Naive thymus-derived CD4-positive, alpha-beta T cell (primary cell): ENCODE data around the gene INSC. TPM values are rescaled to one million over a fixed set of nuclear protein-coding genes. Genes with fewer than 3 reads are reported as not detected.

Experiments used
- ATAC-seq: fragments of 150-1000 bp; cut with Tn5 transposase; 2 replicates; pipeline ENCODE4 v1.10.0; 2021; ENCODE audit warnings: mild to moderate bottlenecking, moderate library complexity
- CTCF ChIA-PET: fragments of 350-600 bp; sonication (Branson Sonifier 250); formaldehyde crosslinking; loops from one replicate; lab custom pipeline; 2021; ENCODE audit warnings: antibody characterized with exemption; lab: Charles Lee
- POLR2A ChIA-PET: fragments of 350-600 bp; sonication (Branson Sonifier 250); formaldehyde crosslinking; loops from one replicate; lab custom pipeline; 2021; ENCODE audit warnings: antibody characterized with exemption, inconsistent platforms; lab: Charles Lee
- DNase-seq, 9 donors: peaks; one replicate each; pipeline versions ENCODE4 v3.0.0 to v3.0.0-alpha.2; 2020 to 2022; ENCODE audit warnings: mixed read lengths in 1 of 9
- H3K27ac ChIP-seq: one replicate; pipeline ENCODE4 v1.7.0; 2013; ENCODE audit warnings: mild to moderate bottlenecking, low read depth, low read length, moderate library complexity
- H3K27me3 ChIP-seq, 2 donors: one replicate each; pipeline ENCODE4 v1.7.0; 2013; ENCODE audit warnings: low read length in 2 of 2, mild to moderate bottlenecking in 2 of 2, moderate library complexity in 2 of 2; ENCODE audit not compliant: control insufficient read depth in 2 of 2, insufficient read depth in 2 of 2
- H3K36me3 ChIP-seq, 3 experiments: 1 replicate in 2 of 3; 2 replicates in 1 of 3; pipeline ENCODE4 v1.7.0; 2013; ENCODE audit warnings: low read length in 3 of 3, mild to moderate bottlenecking in 3 of 3, moderate library complexity in 1 of 3; ENCODE audit not compliant: insufficient read depth in 3 of 3, control insufficient read depth in 2 of 3
- H3K4me1 ChIP-seq, 2 donors: one replicate each; pipeline ENCODE4 v1.7.0; 2013; ENCODE audit warnings: low read length in 2 of 2, mild to moderate bottlenecking in 2 of 2, moderate library complexity in 1 of 2; ENCODE audit not compliant: control insufficient read depth in 2 of 2, insufficient read depth in 2 of 2
- H3K4me3 ChIP-seq: 2 replicates; pipeline ENCODE4 v1.7.0; 2013; ENCODE audit warnings: mild to moderate bottlenecking, low read length
- H3K9me3 ChIP-seq, 3 experiments: 1 replicate in 2 of 3; 2 replicates in 1 of 3; pipeline ENCODE4 v1.7.0; 2013; ENCODE audit warnings: low read length in 3 of 3; ENCODE audit not compliant: control insufficient read depth in 2 of 3
- H3K27ac Mint-ChIP-seq, 9 donors: one replicate each; pipeline ENCODE4 v1.8.0; 2020 to 2022; ENCODE audit warnings: mixed read lengths in 9 of 9, mild to moderate bottlenecking in 8 of 9, moderate library complexity in 5 of 9, inconsistent platforms in 2 of 9
- H3K27me3 Mint-ChIP-seq, 5 donors: one replicate each; pipeline ENCODE4 v1.8.0; 2021 to 2022; ENCODE audit warnings: mixed read lengths in 5 of 5, mild to moderate bottlenecking in 1 of 5
- H3K36me3 Mint-ChIP-seq, 5 donors: one replicate each; pipeline ENCODE4 v1.8.0; 2020 to 2022; ENCODE audit warnings: mixed read lengths in 5 of 5, mild to moderate bottlenecking in 3 of 5, inconsistent platforms in 1 of 5
- H3K4me1 Mint-ChIP-seq, 7 donors: one replicate each; pipeline ENCODE4 v1.8.0; 2020 to 2022; ENCODE audit warnings: mixed read lengths in 7 of 7, mild to moderate bottlenecking in 3 of 7, inconsistent platforms in 1 of 7
- H3K4me3 Mint-ChIP-seq, 10 donors: one replicate each; pipeline ENCODE4 v1.8.0; 2020 to 2022; ENCODE audit warnings: mild to moderate bottlenecking in 10 of 10, mixed read lengths in 10 of 10, moderate library complexity in 6 of 10, inconsistent platforms in 2 of 10
- H3K9me3 Mint-ChIP-seq, 11 donors: one replicate each; pipeline ENCODE4 v1.8.0; 2020 to 2022; ENCODE audit warnings: mixed read lengths in 11 of 11, mild to moderate bottlenecking in 4 of 11, inconsistent platforms in 1 of 11, moderate library complexity in 1 of 11
- intact Hi-C, 2 donors: fragments of 100-400 bp; cut with micrococcal nuclease; formaldehyde crosslinking; loops; one replicate each; pipeline ENCODE4 v1.15.1; 2023
- polyA plus RNA-seq, 2 donors: library from polyadenylated mRNA; unstranded; fragments of 300-500 nt; fragmentation: Illumina TruSeq; gene quantifications; one replicate each; pipeline ENCODE4 v1.2.3, GENCODE V29; 2021
- total RNA-seq, 6 experiments: library from RNA in 5 of 6; stranded (reverse) in 5 of 6; gene quantifications; 1 replicate in 5 of 6; 2 replicates in 1 of 6; pipeline ENCODE4 v1.2.3 and lab custom pipeline; 2021 to 2026

Gene INSC
- total and polyA plus RNA-seq, 7 experiments from 2014 or later, result 0.14 to 0.56 (median 0.22) TPM; not detected in 2

- Mint-ChIP-seq H3K27ac (no peak overlapping the region), H3K9me3 (peaks cover 0 to 11% (median 0%) of the 10 kb centered on the region in 11 donors), H3K4me1 (no peaks in the 10 kb centered on the region), H3K27me3 (peaks cover 0 to 11% (median 0%) of the 10 kb centered on the region in 5 donors), H3K36me3 (no peaks in the 10 kb centered on the region), H3K4me3 (no peak overlapping the region)
- intact Hi-C loops, result no loop called here
- Histone ChIP-seq H3K4me3 (no peak overlapping the region), H3K27me3 (peaks cover 0 to 2% of the 10 kb centered on the region in 2 donors), H3K4me1 (no peaks in the 10 kb centered on the region), H3K9me3 (no peaks in the 10 kb centered on the region), H3K27ac (no peak overlapping the region), H3K36me3 (no peaks in the 10 kb centered on the region)
- ChIA-PET POLR2A (no interaction called here), CTCF (no interaction called here)
- DNase-seq (no peak), ATAC-seq (no peak)
These were observed 124.1 kb downstream of the INSC start for GRCh38 chr11:15238856-15239255.

- Mint-ChIP-seq H3K27ac (no peak overlapping the region), H3K36me3 (no peaks in the 10 kb centered on the region), H3K9me3 (no peaks in the 10 kb centered on the region), H3K4me1 (no peaks in the 10 kb centered on the region), H3K4me3 (no peak overlapping the region), H3K27me3 (peaks cover 0 to 32% (median 13%) of the 10 kb centered on the region in 5 donors)
- H3K36me3 ChIP-seq, result no peaks in the 10 kb centered on the region
- DNase-seq, result no peak
- ATAC-seq, result no peak
- ChIA-PET CTCF (no interaction called here), POLR2A (no interaction called here)
- H3K27ac ChIP-seq, result no peak overlapping the region
- peaks cover 0 to 3% of the 10 kb centered on the region in 2 donors for H3K27me3 ChIP-seq
- intact Hi-C loops, result no loop called here
- no peak overlapping the region for H3K4me3 ChIP-seq
- no peaks in the 10 kb centered on the region for H3K4me1 ChIP-seq
- no peaks in the 10 kb centered on the region for H3K9me3 ChIP-seq
These were observed 134.0 kb downstream of the INSC start for GRCh38 chr11:15248749-15249148.

GRCh38 chr11:15258433-15259165, 143.9 kb downstream of the INSC start:
- no peaks in the 10 kb centered on the region for H3K4me1 Mint-ChIP-seq
- Histone ChIP-seq H3K4me3 (no peak overlapping the region), H3K4me1 (no peaks in the 10 kb centered on the region), H3K36me3 (no peaks in the 10 kb centered on the region), H3K27ac (no peak overlapping the region), H3K27me3 (no peaks in the 10 kb centered on the region), H3K9me3 (no peaks in the 10 kb centered on the region)
- H3K4me3 Mint-ChIP-seq, result no peak overlapping the region
- CTCF ChIA-PET, result no interaction called here
- peaks cover 0 to 2% (median 0%) of the 10 kb centered on the region in 11 donors for H3K9me3 Mint-ChIP-seq
- intact Hi-C loops, result no loop called here
- peaks cover 0 to 22% (median 7%) of the 10 kb centered on the region in 5 donors for H3K27me3 Mint-ChIP-seq
- POLR2A ChIA-PET, result no interaction called here
- no peak for DNase-seq
- H3K36me3 Mint-ChIP-seq, result no peaks in the 10 kb centered on the region
- no peak for ATAC-seq
- H3K27ac Mint-ChIP-seq, result no peak overlapping the region

- no peaks in the 10 kb centered on the region for H3K9me3 ChIP-seq
- no peaks in the 10 kb centered on the region for H3K27me3 ChIP-seq
- no peak overlapping the region for H3K27ac ChIP-seq
- H3K4me3 Mint-ChIP-seq, result no peak overlapping the region
- DNase-seq (no peak), ATAC-seq (no peak)
- H3K4me1 Mint-ChIP-seq, result no peaks in the 10 kb centered on the region
- H3K27me3 Mint-ChIP-seq, result peaks cover 0 to 10% (median 0%) of the 10 kb centered on the region in 5 donors
- H3K9me3 Mint-ChIP-seq, result peaks cover 4 to 33% (median 12%) of the 10 kb centered on the region in 11 donors
- ChIA-PET CTCF (interaction anchor here (0.6 kb wide), 1 partner anchor 197 kb away, joined by 3 read pairs; no protein-coding TSS in a partner anchor), POLR2A (no interaction called here)
- no peak overlapping the region for H3K4me3 ChIP-seq
- intact Hi-C loops, result no loop called here
- H3K27ac Mint-ChIP-seq, result no peak overlapping the region
- no peaks in the 10 kb centered on the region for H3K4me1 ChIP-seq
- no peaks in the 10 kb centered on the region for H3K36me3 ChIP-seq
- peaks cover 0 to 5% (median 0%) of the 10 kb centered on the region in 5 donors for H3K36me3 Mint-ChIP-seq
These were observed 152.3 kb downstream of the INSC start for GRCh38 chr11:15266999-15267398.

- Histone ChIP-seq H3K9me3 (no peaks in the 10 kb centered on the region), H3K4me3 (no peak overlapping the region), H3K27me3 (no peaks in the 10 kb centered on the region), H3K36me3 (no peaks in the 10 kb centered on the region), H3K27ac (no peak overlapping the region), H3K4me1 (no peaks in the 10 kb centered on the region)
- peaks cover 4 to 33% (median 12%) of the 10 kb centered on the region in 11 donors for H3K9me3 Mint-ChIP-seq
- DNase-seq (no peak), ATAC-seq (no peak)
- no peak overlapping the region for H3K27ac Mint-ChIP-seq
- intact Hi-C loops, result no loop called here
- H3K4me3 Mint-ChIP-seq, result no peak overlapping the region
- peaks cover 0 to 5% (median 0%) of the 10 kb centered on the region in 5 donors for H3K36me3 Mint-ChIP-seq
- no peaks in the 10 kb centered on the region for H3K4me1 Mint-ChIP-seq
- ChIA-PET CTCF (no interaction called here), POLR2A (no interaction called here)
- peaks cover 3 to 25% (median 9%) of the 10 kb centered on the region in 5 donors for H3K27me3 Mint-ChIP-seq
These were observed 153.9 kb downstream of the INSC start for GRCh38 chr11:15268598-15268997.

GRCh38 chr11:15275141-15275540, 160.4 kb downstream of the INSC start:
- DNase-seq, result no peak
- Histone ChIP-seq H3K9me3 (no peaks in the 10 kb centered on the region), H3K27me3 (no peaks in the 10 kb centered on the region), H3K4me3 (no peak overlapping the region), H3K4me1 (no peaks in the 10 kb centered on the region), H3K27ac (no peak overlapping the region), H3K36me3 (no peaks in the 10 kb centered on the region)
- no peak for ATAC-seq
- Mint-ChIP-seq H3K4me3 (no peak overlapping the region), H3K27ac (no peak overlapping the region), H3K9me3 (peaks cover 0 to 6% (median 0%) of the 10 kb centered on the region in 11 donors), H3K27me3 (peaks cover 23 to 43% (median 26%) of the 10 kb centered on the region in 5 donors), H3K4me1 (no peaks in the 10 kb centered on the region), H3K36me3 (no peaks in the 10 kb centered on the region)
- ChIA-PET CTCF (no interaction called here), POLR2A (no interaction called here)
- intact Hi-C loops, result no loop called here

- ChIA-PET POLR2A (no interaction called here), CTCF (no interaction called here)
- H3K36me3 ChIP-seq, result no peaks in the 10 kb centered on the region
- H3K27me3 ChIP-seq, result no peaks in the 10 kb centered on the region
- H3K9me3 Mint-ChIP-seq, result peaks cover 0 to 6% (median 0%) of the 10 kb centered on the region in 11 donors
- peaks cover 23 to 48% (median 30%) of the 10 kb centered on the region in 5 donors for H3K27me3 Mint-ChIP-seq
- H3K27ac Mint-ChIP-seq, result no peak overlapping the region
- no peak overlapping the region for H3K4me3 Mint-ChIP-seq
- no peaks in the 10 kb centered on the region for H3K4me1 ChIP-seq
- H3K36me3 Mint-ChIP-seq, result no peaks in the 10 kb centered on the region
- intact Hi-C loops, result no loop called here
- H3K9me3 ChIP-seq, result no peaks in the 10 kb centered on the region
- no peaks in the 10 kb centered on the region for H3K4me1 Mint-ChIP-seq
- DNase-seq (no peak), ATAC-seq (no peak)
- no peak overlapping the region for H3K27ac ChIP-seq
- H3K4me3 ChIP-seq, result no peak overlapping the region
These were observed 161.9 kb downstream of the INSC start for GRCh38 chr11:15276621-15277020.
